Adrenal gland (tissue), 5 donors: ENCODE results near the gene TNFRSF25.

Experiments used
- POLR2A ChIP-seq, 2 donors: fragments of 450-650 bp; IDR thresholded peaks; one replicate each; pipeline ENCODE4 v1.6.1; 2017; ENCODE audit warnings: antibody characterized with exemption in 2 of 2, mild to moderate bottlenecking in 2 of 2, moderate library complexity in 1 of 2
- TF ChIP-seq, protein P1 (sequence below), 6 experiments: fragments of 450-650 bp in 4 of 6; fragments of 200-600 bp in 2 of 6; sonication (generic) in 1 of 6; IDR thresholded peaks; 1 replicate in 5 of 6; 2 replicates in 1 of 6; pipeline versions ENCODE4 v1.5.1 to v1.8.0; 2016 to 2021; ENCODE audit warnings: antibody characterized with exemption in 6 of 6, mild to moderate bottlenecking in 2 of 6, moderate library complexity in 1 of 6
- donor health status: DM: no; HTN: no; CAD: no.

DNA sequence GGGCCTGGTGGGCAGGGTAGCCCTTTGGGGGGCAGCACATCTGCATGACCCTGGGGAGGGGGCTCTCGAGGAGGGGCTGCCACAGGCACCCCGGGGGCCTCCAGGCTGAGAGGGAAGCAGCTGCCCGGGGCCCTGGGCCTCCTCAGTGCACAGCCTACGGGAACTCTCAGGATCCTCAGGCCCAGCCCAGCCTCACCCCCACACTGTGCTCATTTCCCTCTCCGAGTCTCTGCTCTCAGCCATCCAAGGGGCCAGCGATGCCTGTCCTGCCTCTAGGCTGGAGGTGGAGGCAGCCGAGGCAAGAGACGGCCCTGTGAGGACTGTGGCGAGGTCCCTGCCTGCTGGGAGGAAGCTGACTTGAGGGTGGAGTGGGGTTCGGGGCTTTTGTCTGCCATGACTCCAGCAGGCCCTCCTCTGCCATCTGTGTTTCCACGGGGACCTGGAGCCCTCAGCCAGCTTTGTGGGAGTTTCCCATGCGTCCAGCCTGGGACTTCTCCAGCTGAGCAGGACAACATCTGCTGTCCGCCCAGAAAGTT is 32.7 kb upstream of the TNFRSF25 start:
- TF ChIP-seq, protein P1, sequence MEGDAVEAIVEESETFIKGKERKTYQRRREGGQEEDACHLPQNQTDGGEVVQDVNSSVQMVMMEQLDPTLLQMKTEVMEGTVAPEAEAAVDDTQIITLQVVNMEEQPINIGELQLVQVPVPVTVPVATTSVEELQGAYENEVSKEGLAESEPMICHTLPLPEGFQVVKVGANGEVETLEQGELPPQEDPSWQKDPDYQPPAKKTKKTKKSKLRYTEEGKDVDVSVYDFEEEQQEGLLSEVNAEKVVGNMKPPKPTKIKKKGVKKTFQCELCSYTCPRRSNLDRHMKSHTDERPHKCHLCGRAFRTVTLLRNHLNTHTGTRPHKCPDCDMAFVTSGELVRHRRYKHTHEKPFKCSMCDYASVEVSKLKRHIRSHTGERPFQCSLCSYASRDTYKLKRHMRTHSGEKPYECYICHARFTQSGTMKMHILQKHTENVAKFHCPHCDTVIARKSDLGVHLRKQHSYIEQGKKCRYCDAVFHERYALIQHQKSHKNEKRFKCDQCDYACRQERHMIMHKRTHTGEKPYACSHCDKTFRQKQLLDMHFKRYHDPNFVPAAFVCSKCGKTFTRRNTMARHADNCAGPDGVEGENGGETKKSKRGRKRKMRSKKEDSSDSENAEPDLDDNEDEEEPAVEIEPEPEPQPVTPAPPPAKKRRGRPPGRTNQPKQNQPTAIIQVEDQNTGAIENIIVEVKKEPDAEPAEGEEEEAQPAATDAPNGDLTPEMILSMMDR (IDR thresholded peaks at IDR 0.05) = no peak
- TF ChIP-seq POLR2A (IDR thresholded peaks at IDR 0.05) = no peak
